ENCODE results near the gene HM13. TPM values are rescaled to one million over a fixed set of nuclear protein-coding genes. Genes with fewer than 3 reads are reported as not detected.

Gene HM13
- total and polyA plus RNA-seq, 9 of the 15 experiments (the other 6 are each of a cell fraction or from before 2014, with no cell fraction given) = 7.7 to 136 (median 74.5) TPM

DNA sequence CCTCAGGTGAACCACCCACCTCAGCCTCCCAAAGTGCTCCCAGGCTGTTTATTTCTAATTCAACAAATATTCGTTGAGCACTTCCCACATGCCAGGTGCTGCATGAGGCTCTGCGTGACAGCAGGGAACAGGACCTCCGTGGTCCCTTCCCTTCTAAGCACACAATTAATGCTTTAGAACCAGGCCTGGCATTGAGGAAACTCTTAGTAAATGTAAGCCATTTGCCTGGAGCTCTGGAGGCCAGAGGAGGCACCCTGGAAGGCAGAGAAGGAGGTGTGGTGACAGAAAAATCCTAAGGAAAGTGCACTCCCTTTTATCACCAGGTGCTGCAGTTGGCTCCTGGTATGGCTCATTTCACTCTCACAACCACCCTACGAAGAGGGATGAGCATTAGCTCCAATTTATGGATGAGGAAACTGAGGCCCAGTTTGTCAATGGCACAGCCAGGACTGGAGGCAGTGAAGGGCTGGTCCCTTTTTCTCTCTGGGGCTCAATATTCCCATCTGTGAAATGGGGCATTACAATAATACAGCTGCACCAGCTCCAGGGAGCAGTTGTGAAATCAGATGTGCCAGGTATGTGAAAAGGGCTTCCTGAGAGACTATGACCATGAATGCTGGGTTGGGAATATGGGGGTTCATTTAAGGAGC is 82.7 kb downstream of the HM13 start (continued):
- no peak for TF ChIP-seq FOXM1 (IDR thresholded peaks at IDR 0.05; ENCODE audit: low read depth)
- no peak for TF ChIP-seq FOXM1 (CRISPR knock-in tag; IDR thresholded peaks at IDR 0.05; ENCODE audit: low read depth)
- TF ChIP-seq ADNP (tag; IDR thresholded peaks at IDR 0.05) = peak; percentile 88
- TF ChIP-seq TCF7 (IDR thresholded peaks at IDR 0.05; ENCODE audit: borderline replicate concordance) = no peak
- TF ChIP-seq ZNF143 (CRISPR knock-in tag; IDR thresholded peaks at IDR 0.05) = no peak
- TF ChIP-seq, protein P1, sequence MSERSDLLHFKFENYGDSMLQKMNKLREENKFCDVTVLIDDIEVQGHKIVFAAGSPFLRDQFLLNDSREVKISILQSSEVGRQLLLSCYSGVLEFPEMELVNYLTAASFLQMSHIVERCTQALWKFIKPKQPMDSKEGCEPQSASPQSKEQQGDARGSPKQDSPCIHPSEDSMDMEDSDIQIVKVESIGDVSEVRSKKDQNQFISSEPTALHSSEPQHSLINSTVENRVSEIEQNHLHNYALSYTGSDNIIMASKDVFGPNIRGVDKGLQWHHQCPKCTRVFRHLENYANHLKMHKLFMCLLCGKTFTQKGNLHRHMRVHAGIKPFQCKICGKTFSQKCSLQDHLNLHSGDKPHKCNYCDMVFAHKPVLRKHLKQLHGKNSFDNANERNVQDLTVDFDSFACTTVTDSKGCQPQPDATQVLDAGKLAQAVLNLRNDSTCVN (CRISPR knock-in tag; IDR thresholded peaks at IDR 0.05) = no peak
- no peak for TF ChIP-seq SMARCB1 (IDR thresholded peaks at IDR 0.05; ENCODE audit: insufficient read length, low read depth)
- TF ChIP-seq, protein P2, sequence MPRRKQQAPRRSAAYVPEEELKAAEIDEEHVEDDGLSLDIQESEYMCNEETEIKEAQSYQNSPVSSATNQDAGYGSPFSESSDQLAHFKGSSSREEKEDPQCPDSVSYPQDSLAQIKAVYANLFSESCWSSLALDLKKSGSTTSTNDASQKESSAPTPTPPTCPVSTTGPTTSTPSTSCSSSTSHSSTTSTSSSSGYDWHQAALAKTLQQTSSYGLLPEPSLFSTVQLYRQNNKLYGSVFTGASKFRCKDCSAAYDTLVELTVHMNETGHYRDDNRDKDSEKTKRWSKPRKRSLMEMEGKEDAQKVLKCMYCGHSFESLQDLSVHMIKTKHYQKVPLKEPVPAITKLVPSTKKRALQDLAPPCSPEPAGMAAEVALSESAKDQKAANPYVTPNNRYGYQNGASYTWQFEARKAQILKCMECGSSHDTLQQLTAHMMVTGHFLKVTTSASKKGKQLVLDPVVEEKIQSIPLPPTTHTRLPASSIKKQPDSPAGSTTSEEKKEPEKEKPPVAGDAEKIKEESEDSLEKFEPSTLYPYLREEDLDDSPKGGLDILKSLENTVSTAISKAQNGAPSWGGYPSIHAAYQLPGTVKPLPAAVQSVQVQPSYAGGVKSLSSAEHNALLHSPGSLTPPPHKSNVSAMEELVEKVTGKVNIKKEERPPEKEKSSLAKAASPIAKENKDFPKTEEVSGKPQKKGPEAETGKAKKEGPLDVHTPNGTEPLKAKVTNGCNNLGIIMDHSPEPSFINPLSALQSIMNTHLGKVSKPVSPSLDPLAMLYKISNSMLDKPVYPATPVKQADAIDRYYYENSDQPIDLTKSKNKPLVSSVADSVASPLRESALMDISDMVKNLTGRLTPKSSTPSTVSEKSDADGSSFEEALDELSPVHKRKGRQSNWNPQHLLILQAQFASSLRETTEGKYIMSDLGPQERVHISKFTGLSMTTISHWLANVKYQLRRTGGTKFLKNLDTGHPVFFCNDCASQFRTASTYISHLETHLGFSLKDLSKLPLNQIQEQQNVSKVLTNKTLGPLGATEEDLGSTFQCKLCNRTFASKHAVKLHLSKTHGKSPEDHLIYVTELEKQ (CRISPR knock-in tag; IDR thresholded peaks at IDR 0.05) = no peak
- no peak for TF ChIP-seq FOS (IDR thresholded peaks at IDR 0.05; ENCODE audit: extremely low read depth, insufficient read length)
- no peak for TF ChIP-seq NEUROD1 (IDR thresholded peaks at IDR 0.05; ENCODE audit: borderline replicate concordance, low read depth, low read length, partially characterized antibody)
- TF ChIP-seq, protein P3, sequence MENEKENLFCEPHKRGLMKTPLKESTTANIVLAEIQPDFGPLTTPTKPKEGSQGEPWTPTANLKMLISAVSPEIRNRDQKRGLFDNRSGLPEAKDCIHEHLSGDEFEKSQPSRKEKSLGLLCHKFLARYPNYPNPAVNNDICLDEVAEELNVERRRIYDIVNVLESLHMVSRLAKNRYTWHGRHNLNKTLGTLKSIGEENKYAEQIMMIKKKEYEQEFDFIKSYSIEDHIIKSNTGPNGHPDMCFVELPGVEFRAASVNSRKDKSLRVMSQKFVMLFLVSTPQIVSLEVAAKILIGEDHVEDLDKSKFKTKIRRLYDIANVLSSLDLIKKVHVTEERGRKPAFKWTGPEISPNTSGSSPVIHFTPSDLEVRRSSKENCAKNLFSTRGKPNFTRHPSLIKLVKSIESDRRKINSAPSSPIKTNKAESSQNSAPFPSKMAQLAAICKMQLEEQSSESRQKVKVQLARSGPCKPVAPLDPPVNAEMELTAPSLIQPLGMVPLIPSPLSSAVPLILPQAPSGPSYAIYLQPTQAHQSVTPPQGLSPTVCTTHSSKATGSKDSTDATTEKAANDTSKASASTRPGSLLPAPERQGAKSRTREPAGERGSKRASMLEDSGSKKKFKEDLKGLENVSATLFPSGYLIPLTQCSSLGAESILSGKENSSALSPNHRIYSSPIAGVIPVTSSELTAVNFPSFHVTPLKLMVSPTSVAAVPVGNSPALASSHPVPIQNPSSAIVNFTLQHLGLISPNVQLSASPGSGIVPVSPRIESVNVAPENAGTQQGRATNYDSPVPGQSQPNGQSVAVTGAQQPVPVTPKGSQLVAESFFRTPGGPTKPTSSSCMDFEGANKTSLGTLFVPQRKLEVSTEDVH (IDR thresholded peaks at IDR 0.05; ENCODE audit: low read depth, partially characterized antibody) = no peak
- TF ChIP-seq HDAC6 (IDR thresholded peaks at IDR 0.05; ENCODE audit: low read depth, low read length) = no peak
- TF ChIP-seq, protein P4, sequence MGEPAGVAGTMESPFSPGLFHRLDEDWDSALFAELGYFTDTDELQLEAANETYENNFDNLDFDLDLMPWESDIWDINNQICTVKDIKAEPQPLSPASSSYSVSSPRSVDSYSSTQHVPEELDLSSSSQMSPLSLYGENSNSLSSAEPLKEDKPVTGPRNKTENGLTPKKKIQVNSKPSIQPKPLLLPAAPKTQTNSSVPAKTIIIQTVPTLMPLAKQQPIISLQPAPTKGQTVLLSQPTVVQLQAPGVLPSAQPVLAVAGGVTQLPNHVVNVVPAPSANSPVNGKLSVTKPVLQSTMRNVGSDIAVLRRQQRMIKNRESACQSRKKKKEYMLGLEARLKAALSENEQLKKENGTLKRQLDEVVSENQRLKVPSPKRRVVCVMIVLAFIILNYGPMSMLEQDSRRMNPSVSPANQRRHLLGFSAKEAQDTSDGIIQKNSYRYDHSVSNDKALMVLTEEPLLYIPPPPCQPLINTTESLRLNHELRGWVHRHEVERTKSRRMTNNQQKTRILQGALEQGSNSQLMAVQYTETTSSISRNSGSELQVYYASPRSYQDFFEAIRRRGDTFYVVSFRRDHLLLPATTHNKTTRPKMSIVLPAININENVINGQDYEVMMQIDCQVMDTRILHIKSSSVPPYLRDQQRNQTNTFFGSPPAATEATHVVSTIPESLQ (CRISPR knock-in tag; IDR thresholded peaks at IDR 0.05) = no peak
